Stimulated activated CD4-positive, alpha-beta T cell treated with anti-CD3 and anti-CD28 coated beads, Interleukin-1b, Interleukin-23, amount 100 ng/mL, for 24 hours (primary cell): ENCODE data around the gene ZNF740.

Experiments used
- DNase-seq, 4 experiments: peaks; one replicate each; pipeline ENCODE4 v3.0.0-alpha.2; 2020; ENCODE audit warnings: low read depth in 4 of 4, low spot score in 1 of 4

Gene ZNF740

DNA sequence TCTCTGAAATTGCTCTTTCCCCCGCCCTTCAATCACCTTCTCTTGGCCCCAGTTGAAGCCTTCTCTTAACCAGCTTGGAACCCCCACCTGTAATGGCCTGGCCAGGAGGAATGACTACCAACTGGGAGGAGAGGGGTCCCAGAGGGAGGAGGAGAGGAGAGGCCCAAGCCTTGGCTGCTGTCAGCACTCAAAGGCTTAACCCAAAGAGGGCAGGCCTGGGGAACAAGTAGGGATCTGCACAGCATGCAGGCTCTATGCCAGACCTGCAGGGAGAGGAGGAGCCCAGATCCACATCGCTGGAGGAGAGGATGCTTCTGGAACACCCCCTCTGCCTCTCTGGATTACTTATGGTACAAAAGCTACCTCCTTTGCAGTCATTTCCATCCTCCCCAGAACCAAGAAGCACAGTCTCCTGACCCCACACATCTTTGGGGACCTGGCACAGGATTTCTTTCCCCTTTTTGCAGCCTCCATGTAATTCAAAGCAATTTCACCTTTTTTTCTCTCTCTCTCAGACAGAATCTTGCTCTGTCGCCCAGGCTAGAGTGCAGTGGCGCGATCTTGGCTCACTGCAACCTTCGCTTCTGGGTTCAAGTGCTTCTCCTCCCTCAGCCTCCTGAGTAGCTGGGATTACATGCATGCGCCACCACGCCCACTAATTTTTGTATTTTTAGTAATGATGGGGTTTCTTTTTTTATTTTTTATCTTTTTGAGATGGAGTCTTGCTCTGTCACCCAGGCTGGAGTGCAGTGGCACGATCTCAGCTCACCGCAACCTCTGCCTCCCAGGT lies 45.3 kb downstream of the ZNF740 start:
- DNase-seq, result no peak

- no peak for DNase-seq
These were observed 46.3 kb downstream of the ZNF740 start for GRCh38 chr12:53226815-53227214.

- DNase-seq, result no peak
These were observed 46.8 kb downstream of the ZNF740 start for GRCh38 chr12:53227341-53227740.

DNA sequence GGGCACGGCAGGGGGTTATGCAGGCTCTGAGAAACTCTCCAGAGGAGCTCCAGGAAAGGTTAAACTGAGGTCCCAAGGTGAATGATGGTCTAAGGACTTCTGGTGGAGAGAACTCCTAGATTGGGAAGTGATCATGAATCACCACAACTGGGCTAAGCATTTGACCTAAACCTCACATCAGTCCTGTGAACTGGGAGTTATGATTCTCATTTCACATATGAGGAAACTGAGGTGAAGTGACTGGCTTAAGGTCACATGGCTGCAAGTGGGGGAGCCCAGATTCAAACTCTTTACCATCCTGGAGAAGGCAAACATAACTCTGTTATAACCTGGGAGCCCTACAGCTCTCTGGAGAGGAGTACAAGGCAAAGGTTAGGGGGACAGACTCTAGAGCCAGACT lies 47.3 kb downstream of the ZNF740 start:
- DNase-seq, result no peak

GRCh38 chr12:53229454-53229853 lies 48.9 kb downstream of the ZNF740 start:
- no peak for DNase-seq

DNA sequence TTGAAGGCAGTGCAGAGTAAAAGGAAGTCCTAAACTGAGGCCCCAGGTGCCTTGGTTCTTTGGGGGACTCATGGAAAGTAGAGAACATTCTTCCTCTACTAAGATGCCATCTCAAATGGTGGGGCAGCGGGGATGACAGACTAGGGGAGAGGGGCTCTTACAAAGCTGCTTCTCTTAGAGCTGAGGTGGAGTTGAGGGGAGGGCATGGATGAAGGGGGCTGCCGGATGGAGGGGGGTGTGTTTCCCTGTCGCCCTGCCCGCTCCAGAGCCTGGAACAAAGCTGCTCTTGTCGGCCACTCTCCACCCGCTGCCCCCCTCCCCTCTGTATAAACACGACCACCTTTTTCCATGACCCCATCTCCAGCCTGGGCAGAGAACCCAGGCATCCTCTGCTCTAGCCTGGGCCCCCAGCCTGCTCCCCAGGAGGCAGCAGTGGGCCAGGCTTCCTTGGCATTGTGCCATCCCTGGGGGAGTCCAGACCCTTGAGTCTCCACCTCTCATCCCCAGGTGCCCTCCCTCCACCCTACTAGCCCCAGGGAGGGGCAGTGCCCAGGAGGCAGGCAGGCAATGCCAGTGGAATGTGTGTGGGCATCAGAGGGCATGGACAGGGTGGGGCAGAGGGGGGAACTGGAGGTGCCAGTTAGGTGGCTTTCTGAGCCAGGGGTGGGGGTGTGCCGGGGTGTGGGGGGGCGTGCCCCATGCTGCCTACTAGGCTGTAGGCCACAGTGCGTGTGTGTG lies 49.8 kb downstream of the ZNF740 start:
- DNase-seq, result no peak

DNA sequence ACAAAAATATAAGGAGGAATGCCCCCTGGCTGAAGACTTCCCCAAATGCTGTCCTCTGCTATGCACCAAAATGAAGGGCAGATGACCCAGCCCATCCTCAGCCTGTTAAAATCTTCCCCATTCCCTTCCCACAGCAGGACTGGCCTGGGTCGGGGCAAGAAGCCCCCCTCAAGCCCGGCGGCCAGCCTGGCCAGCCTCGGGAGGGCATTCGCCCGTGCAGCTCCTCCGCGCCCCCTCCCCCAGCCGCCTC lies 51.1 kb downstream of the ZNF740 start:
- no peak for DNase-seq

DNA sequence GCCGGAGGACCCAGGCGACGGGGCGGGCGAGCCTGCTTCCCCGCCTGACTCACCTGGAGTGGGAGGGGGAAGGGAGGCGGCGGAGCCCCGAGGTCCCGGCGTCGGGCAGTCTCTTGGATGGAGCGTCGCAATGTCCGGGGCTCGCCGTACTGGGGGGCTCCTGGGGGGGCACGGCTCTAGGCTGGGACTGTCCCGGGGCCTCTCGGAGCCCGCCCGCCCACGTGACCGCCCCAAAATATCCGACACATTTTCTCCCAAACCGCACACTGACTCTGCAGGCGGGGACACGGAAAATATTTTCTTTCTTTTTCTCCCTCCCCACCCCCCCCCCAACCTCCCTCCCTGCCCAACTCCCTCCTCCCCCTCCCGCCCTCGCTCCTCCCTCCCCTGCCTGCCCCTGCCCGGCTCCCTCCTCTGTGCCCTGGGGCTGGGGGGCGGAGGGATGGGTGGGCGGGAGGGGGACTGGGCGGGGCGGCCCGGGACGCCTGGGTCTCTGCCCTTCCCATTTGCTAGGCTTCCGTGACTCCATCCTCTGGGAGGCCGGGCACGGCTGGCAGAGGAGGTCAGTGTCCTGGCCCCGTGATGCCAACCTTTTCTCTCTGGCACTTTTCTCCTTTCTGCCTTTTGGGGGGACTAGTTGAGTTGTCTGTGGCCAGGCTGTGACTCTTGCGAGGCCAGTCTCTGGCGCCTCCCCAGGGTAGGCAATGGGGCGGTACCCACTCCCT lies 51.6 kb downstream of the ZNF740 start, which contains the start of gene RARG:
Gene RARG (minus strand): TSS at position 289 of the 725 bp plus-strand sequence. CDS start 4,664 bp downstream, outside the sequence.
- peak in 2 of 4 experiments; percentile 56 to 67 for DNase-seq

DNA sequence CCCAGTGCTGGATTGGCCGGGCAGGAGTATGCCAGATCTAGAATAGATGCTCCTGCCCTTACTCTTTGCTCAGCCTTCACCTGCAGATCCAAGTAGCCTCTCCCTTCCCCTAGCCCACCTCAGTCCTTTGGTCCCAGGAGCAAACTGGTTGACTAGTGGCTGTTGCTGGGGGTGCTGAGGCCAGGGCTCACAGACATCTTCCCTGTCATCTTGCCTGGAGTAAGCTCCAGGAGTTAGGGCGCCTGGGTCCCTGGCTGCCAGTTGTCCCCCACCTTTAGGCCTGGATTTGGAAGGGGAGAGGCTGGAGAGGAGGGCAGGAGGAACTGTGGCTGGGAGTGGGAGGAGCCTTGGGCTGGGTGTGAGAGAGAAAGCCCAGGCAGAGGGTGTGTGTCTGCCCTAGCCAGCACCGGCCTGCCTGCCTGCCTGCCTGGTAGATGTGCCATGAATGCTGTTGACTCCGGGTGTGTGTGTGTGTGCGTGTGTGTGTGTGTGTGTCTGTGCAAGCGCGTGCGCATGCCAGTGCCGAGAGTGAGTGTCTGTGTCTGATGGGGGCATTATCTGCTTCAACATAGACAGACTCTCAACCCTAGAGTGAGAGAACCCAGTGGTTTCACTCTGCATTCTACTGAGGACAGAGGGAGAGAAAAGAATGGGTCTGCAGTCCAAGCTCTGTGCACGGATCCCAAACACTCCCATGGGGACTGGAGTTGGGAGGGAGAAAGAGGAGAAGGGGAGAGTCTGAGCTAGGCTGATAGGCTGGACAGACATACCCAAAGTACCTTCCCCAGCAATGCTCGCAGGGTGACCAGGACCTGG lies 52.3 kb downstream of the ZNF740 start:
- no peak for DNase-seq

DNA sequence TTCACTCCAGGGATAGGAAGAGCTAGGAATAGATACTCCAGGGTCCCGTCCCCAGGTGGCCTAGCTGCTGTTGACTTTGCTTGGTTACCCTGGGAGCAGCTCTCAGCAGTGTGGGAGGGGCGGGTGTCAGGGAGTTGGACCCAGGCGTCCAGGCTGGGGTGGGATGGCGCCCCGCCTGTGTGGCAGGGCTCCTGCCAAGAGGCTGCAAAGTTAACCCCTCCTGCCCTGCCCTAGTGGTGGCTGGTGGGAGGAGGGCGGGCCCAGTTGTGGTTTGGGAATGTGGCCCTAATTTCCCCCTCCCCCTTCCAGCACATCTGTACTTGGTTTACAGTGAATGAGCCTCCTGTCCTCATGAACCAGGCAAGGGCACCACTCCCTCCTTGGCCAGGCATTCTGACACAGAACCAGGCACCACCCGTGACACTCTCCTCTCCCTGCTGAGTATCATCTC lies 53.2 kb downstream of the ZNF740 start:
- DNase-seq, result no peak

DNA sequence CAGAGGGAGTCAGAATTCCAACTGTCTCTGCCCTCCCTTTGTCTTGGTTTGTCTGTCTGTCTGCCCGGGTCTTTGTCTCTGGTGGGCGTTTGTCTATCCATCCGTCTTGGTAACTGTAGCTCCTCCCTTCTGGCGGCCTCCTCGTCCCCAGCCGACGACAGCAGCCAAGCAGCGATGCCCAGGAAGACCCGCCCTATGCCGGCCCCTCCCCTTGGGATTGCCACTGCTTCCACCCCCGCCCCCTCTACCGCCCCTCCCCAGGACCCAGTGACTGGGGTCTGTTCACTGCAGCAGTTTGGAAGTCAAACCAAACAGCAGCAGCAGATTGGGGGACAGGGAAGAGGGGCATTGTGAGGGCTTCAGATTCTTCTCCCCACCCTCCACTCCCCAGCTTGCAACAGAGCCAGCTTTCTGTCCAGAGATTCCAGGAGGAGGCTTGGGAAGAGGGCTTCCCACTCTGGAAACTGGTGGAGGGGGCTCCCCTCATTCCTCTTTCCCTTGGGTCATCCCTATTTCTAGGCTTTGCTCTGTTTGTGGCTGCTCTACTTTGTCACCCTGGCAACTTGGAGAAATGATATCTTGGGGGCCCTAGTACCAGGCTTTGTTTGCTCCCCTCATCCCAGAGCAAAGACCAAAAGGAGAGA lies 53.9 kb downstream of the ZNF740 start:
- DNase-seq, result no peak

DNA sequence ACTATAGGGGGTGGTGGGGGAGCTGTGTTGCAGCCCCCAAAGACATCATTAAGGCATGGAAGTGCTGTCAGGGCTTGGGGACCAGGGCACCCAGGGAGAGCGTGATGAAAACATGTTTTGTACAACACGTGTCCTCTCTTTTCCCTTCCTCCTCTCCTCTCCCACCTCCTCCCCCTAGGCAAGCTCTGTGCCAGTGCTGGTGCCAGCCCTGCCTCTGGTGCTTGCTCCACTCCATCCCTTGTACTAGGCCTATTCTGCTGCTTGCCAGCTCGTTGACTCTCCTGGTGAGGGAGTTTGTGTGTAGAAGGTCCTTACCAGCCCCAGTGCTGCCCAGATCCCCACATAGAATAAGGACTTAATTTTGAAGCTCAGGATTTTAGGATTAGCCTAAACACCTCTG lies 54.6 kb downstream of the ZNF740 start:
- DNase-seq, result no peak

GRCh38 chr12:53235742-53236442 lies 55.4 kb downstream of the ZNF740 start:
- no peak for DNase-seq

- no peak for DNase-seq
These were observed 56.1 kb downstream of the ZNF740 start for GRCh38 chr12:53236443-53237111.

DNA sequence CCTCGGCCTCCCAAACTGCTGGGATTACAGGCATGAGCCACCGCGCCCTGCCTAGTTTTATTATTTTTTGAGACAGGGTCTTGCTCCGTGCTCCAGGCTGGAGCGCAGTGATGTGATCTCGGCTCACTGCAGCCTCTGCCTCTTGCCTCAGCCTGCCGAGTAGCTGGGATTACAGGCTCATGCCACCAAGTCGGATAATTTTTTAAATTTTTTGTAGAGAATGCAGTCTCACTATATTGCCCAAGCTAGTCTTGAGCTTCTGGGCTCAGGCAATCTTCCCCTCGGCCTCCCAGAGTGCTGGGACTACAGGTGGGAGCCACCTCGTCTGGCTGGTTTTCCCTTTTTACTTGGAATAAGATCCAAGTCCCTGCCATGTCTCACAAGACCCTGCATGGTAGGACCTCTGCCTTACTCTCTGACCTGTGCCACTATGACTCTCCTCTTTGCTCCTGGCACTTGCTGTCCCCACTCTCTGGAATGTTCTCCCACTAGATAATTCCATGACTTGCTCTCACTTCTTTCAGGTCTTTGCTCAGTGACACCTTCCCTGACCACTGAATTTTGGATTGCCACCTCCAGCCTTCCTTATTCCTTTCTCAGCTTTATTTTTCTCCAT lies 59.2 kb downstream of the ZNF740 start:
- no peak for DNase-seq

- no peak for DNase-seq
These were observed 61.3 kb downstream of the ZNF740 start for GRCh38 chr12:53241623-53242412.

- DNase-seq, result no peak
These were observed 63.8 kb downstream of the ZNF740 start for GRCh38 chr12:53244337-53244736.
